IMR-90 (cell line): ENCODE measurements around the gene ANGPT4. TPM values are rescaled to one million over a fixed set of nuclear protein-coding genes. Genes with fewer than 3 reads are reported as not detected.

Experiments
- ATAC-seq: fragments of 200-7000 bp; cut with Tn5 transposase; 2 replicates; pipeline ENCODE4 v1.9.1; 2020; ENCODE audit warnings: low read depth, mild to moderate bottlenecking, moderate library complexity
- BruUV-seq: library from RNA; stranded (reverse); fragments of 400-500 nt; replicated peaks from 2 replicates; lab custom pipeline; 2021; lab: Mats Ljungman, UMichigan
- CTCF ChIA-PET: fragments of 300-600 bp; formaldehyde crosslinking; extraction: SDS; loops from one replicate; lab custom pipeline; 2021; ENCODE audit warnings: antibody characterized with exemption; lab: Yijun Ruan, JAX
- POLR2A ChIA-PET: fragments of 300-600 bp; sonication (Branson Sonifier 250); formaldehyde crosslinking; loops from one replicate; lab custom pipeline; 2022; ENCODE audit warnings: antibody characterized with exemption; ENCODE audit not compliant: unreplicated experiment; lab: Charles Lee
- DNase-seq: peaks from one replicate; pipeline ENCODE4 v3.0.0; 2013
- H2AFZ ChIP-seq: replicated peaks from 2 replicates; pipeline ENCODE3; 2013; ENCODE audit warnings: low read length, mild to moderate bottlenecking; ENCODE audit not compliant: poor library complexity
- H2AK5ac ChIP-seq: 2 replicates; pipeline ENCODE4 v1.6.1; 2013; ENCODE audit warnings: low read depth, low read length, inconsistent platforms
- H2AK9ac ChIP-seq: replicated peaks from 2 replicates; pipeline ENCODE3; 2013; ENCODE audit warnings: mild to moderate bottlenecking, low read depth, low read length, moderate library complexity; ENCODE audit not compliant: poor library complexity
- H2BK120ac ChIP-seq: 2 replicates; pipeline ENCODE4 v1.6.1; 2013; ENCODE audit warnings: low read depth, low read length, inconsistent platforms
- H2BK15ac ChIP-seq: 3 replicates; pipeline ENCODE4 v1.6.1; 2013; ENCODE audit warnings: low read depth, low read length, inconsistent platforms
- H2BK20ac ChIP-seq: 2 replicates; pipeline ENCODE4 v1.6.1; 2013; ENCODE audit warnings: low read depth, mild to moderate bottlenecking, inconsistent platforms, low read length, moderate library complexity
- H2BK5ac ChIP-seq: 2 replicates; pipeline ENCODE4 v1.6.1; 2013; ENCODE audit warnings: mild to moderate bottlenecking, low read depth, low read length, inconsistent platforms; ENCODE audit not compliant: poor library complexity, severe bottlenecking
- H3K14ac ChIP-seq: replicated peaks from 2 replicates; pipeline ENCODE4 v1.6.1; 2013; ENCODE audit warnings: low read depth, low read length, inconsistent platforms
- H3K18ac ChIP-seq: 2 replicates; pipeline ENCODE4 v1.6.1; 2013; ENCODE audit warnings: low read depth, low read length, control low read depth
- H3K23ac ChIP-seq: 2 replicates; pipeline ENCODE4 v1.6.1; 2013; ENCODE audit warnings: low read depth, low read length, inconsistent platforms
- H3K27ac ChIP-seq: 2 replicates; pipeline ENCODE4 v1.5.1; 2013; ENCODE audit warnings: mild to moderate bottlenecking, control low read depth, low read length; ENCODE audit not compliant: insufficient read depth
- H3K27me3 ChIP-seq: 2 replicates; pipeline ENCODE4 v1.6.1; 2013; ENCODE audit warnings: low read length; ENCODE audit not compliant: control insufficient read depth, insufficient read depth
- H3K36me3 ChIP-seq: 2 replicates; pipeline ENCODE4 v1.6.1; 2013; ENCODE audit warnings: low read length, mixed read lengths; ENCODE audit not compliant: control insufficient read depth, insufficient read depth
- H3K4ac ChIP-seq: 2 replicates; pipeline ENCODE4 v1.6.1; 2013; ENCODE audit warnings: low read depth, low read length, inconsistent platforms
- H3K4me1 ChIP-seq: 2 replicates; pipeline ENCODE4 v1.6.1; 2013; ENCODE audit warnings: low read length, mixed read lengths; ENCODE audit not compliant: control insufficient read depth, insufficient read depth
- H3K4me2 ChIP-seq: 2 replicates; pipeline ENCODE4 v1.6.1; 2013; ENCODE audit warnings: low read depth, mild to moderate bottlenecking, control low read depth, low read length, moderate library complexity
- H3K4me3 ChIP-seq: 2 replicates; pipeline ENCODE4 v1.5.1; 2013; ENCODE audit warnings: low read depth, mild to moderate bottlenecking, control low read depth, low read length, moderate library complexity; ENCODE audit not compliant: insufficient read depth
- H3K56ac ChIP-seq: 2 replicates; pipeline ENCODE4 v1.6.1; 2013; ENCODE audit warnings: low read length, inconsistent platforms; ENCODE audit not compliant: insufficient read depth; ENCODE audit errors: extremely low read depth
- H3K79me1 ChIP-seq, 2 experiments: 2 replicates each; pipeline ENCODE4 v1.6.1; 2013; ENCODE audit warnings: low read length in 2 of 2, inconsistent platforms in 1 of 2, low read depth in 1 of 2
- H3K9ac ChIP-seq: 2 replicates; pipeline ENCODE4 v1.6.1; 2013; ENCODE audit warnings: low read depth, low read length, control low read depth
- H3K9me1 ChIP-seq: 2 replicates; pipeline ENCODE4 v1.6.1; 2013; ENCODE audit warnings: low read length, inconsistent platforms; ENCODE audit not compliant: insufficient read depth
- H3K9me3 ChIP-seq: 2 replicates; pipeline ENCODE4 v1.6.1; 2013; ENCODE audit warnings: low read length; ENCODE audit not compliant: control insufficient read depth, insufficient read depth
- H4K20me1 ChIP-seq: 2 replicates; pipeline ENCODE4 v1.6.1; 2013; ENCODE audit warnings: low read length, inconsistent platforms; ENCODE audit not compliant: insufficient read depth
- H4K5ac ChIP-seq: 2 replicates; pipeline ENCODE4 v1.6.1; 2013; ENCODE audit warnings: mild to moderate bottlenecking, low read depth, low read length, control low read depth
- H4K8ac ChIP-seq, 2 experiments: 2 replicates each; pipeline ENCODE4 v1.6.1; 2013; ENCODE audit warnings: low read depth in 2 of 2, low read length in 2 of 2, control low read depth in 1 of 2, inconsistent platforms in 1 of 2
- H4K91ac ChIP-seq: 2 replicates; pipeline ENCODE4 v1.6.1; 2013; ENCODE audit warnings: low read depth, low read length, inconsistent platforms; ENCODE audit not compliant: insufficient read depth
- BHLHE40 ChIP-seq: fragments of 150-350 bp; IDR thresholded peaks from 2 replicates; pipeline ENCODE4 v1.6.1; 2016; ENCODE audit warnings: mild to moderate bottlenecking, low read depth, low read length
- CEBPB ChIP-seq: IDR thresholded peaks from 2 replicates; pipeline ENCODE4 v1.6.1; 2012; ENCODE audit warnings: low read depth, low read length, improper control_type of control experiment
- FOS ChIP-seq: fragments of 150-350 bp; IDR thresholded peaks from 2 replicates; pipeline ENCODE4 v1.6.1; 2016; ENCODE audit warnings: low read depth, low read length
- MAZ ChIP-seq: IDR thresholded peaks from 2 replicates; pipeline ENCODE4 v1.6.1; 2012; ENCODE audit warnings: low read depth, mild to moderate bottlenecking, low read length, improper control_type of control experiment, moderate library complexity, borderline replicate concordance
- MXI1 ChIP-seq: IDR thresholded peaks from 2 replicates; pipeline ENCODE4 v1.6.1; 2012; ENCODE audit warnings: low read depth, mild to moderate bottlenecking, low read length, moderate library complexity, borderline replicate concordance
- NFE2L2 ChIP-seq: fragments of 150-350 bp; IDR thresholded peaks from 2 replicates; pipeline ENCODE4 v1.6.1; 2016; ENCODE audit warnings: low read depth, mild to moderate bottlenecking, low read length
- USF2 ChIP-seq: fragments of 150-350 bp; IDR thresholded peaks from 2 replicates; pipeline ENCODE4 v1.6.1; 2017; ENCODE audit warnings: mild to moderate bottlenecking, antibody characterized with exemption, low read length, low read depth
- WGBS, 2 experiments: methylation state at CpG; one replicate each; pipeline versions ENCODE4 v1.1.5 to v1.1.7; 2013; ENCODE audit warnings: missing lambda C conversion rate in 2 of 2; ENCODE audit not compliant: insufficient read length in 1 of 2; ENCODE audit errors: extremely low coverage in 2 of 2; 5-methylcytosine and 5-hydroxymethylcytosine counted together
- dilution Hi-C: fragments of 300-500 bp; cut with HindIII; formaldehyde crosslinking; loops from one replicate; pipeline ENCODE4 v1.14.3; 2018; ENCODE audit warnings: low sequenced_read_pairs; ENCODE audit not compliant: unreplicated experiment
- in situ Hi-C: fragments of 300-500 bp; cut with MboI; formaldehyde crosslinking; loops from 3 replicates; pipeline ENCODE4 v1.14.3; 2019; ENCODE audit warnings: low sequenced_read_pairs, inconsistent platforms, mixed read lengths
- intact Hi-C: fragments of 100-400 bp; cut with micrococcal nuclease; formaldehyde crosslinking; loops from 2 replicates; pipeline ENCODE4 v1.10.0; 2022
- polyA plus RNA-seq, 3 experiments: library from polyadenylated mRNA; depleted of rRNA; stranded (reverse); fragments of >200 nt; gene quantifications; 2 replicates each; pipeline ENCODE4 v1.2.3, GENCODE V29; 2012; ENCODE audit warnings: low replicate concordance in 1 of 3
- total RNA-seq: library from RNA; depleted of rRNA; stranded (reverse); fragments of >200 nt; gene quantifications from 2 replicates; pipeline ENCODE4 v1.2.3, GENCODE V29; 2012
- TF ChIP-seq, protein P1 (sequence below): conservative IDR thresholded peaks from 2 replicates; pipeline ENCODE4 v1.5.1; 2012; ENCODE audit warnings: mild to moderate bottlenecking, low read depth, low read length, improper control_type of control experiment

ANGPT4 gene
- total and polyA plus RNA-seq, 2 of the 4 experiments (the other 2 are of a cell fraction): not detected

DNA sequence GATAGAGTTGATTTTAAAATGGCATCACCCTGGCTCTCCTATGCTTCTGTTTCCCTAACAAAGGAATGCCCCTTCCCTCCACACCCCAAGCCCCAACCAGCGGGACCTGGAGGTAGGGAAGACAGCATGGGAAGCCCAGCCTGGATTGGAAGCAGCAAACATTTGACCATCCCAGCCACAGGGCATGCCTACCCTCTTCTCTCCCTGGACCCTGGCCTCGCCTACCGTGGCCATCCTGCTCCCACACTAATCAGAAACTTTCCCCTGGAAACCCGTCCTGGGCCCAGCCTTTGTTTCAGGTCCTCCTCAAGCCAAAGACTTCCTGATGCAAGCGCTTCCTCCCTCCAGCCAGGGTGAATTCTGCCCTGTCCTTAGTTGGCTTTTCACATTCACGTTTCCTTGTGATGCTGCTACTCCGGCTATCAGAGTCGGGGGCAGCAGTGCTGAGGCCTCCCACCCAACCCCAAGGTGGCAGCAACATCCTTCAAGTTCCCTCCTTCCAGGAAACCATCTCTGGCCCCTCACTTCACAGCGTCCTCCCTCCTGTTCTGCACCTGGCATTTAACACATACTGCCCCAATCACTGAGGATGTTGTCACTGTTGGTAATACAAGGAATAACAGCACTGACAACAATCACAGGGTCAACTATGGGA lies 18.2 kb upstream of the ANGPT4 start:
- H3K56ac ChIP-seq: no peak overlapping the region
- no peaks in the 10 kb centered on the region for H3K27me3 ChIP-seq
- dilution Hi-C loops (no loop called here), intact Hi-C loops (no loop called here), in situ Hi-C loops (no loop called here)
- H2AK9ac ChIP-seq: no peak overlapping the region
- H2BK5ac ChIP-seq: no peak overlapping the region
- H3K18ac ChIP-seq: no peak overlapping the region
- BruUV-seq: no TSS peak
- DNase-seq: no peak
- H4K91ac ChIP-seq: no peak overlapping the region
- H3K4me3 ChIP-seq: no peak overlapping the region
- no peak for ATAC-seq
- H3K23ac ChIP-seq: no peak overlapping the region
- H2AK5ac ChIP-seq: no peak overlapping the region
- H2BK120ac ChIP-seq: no peak overlapping the region
- H3K4me2 ChIP-seq: no peak overlapping the region
- no peak overlapping the region for H2AFZ ChIP-seq
- ChIA-PET CTCF (interaction anchor here (0.6 to 2.1 kb wide), 2 partner anchors 23 to 1333 kb away, joined by 3 to 6 read pairs; no protein-coding TSS in a partner anchor), POLR2A (no interaction called here)
- H3K14ac ChIP-seq: no peak overlapping the region
- WGBS, 2 experiments: 45% methylated on average over 4 of the region's 9 CpGs; no CpG with 5 or more reads in 1 of the 2 experiments
- H4K8ac ChIP-seq: no peak overlapping the region
- no peaks in the 10 kb centered on the region for H3K36me3 ChIP-seq
- H3K4me1 ChIP-seq: no peaks in the 10 kb centered on the region
- no peak overlapping the region for H2BK15ac ChIP-seq
- no peaks in the 10 kb centered on the region for H3K9me1 ChIP-seq
- H4K5ac ChIP-seq: no peak overlapping the region
- no peak overlapping the region for H3K9ac ChIP-seq
- no peak overlapping the region for H3K4ac ChIP-seq
- H3K9me3 ChIP-seq: peaks cover 3% of the 10 kb centered on the region; the same call in 1 of the 2 replicates
- no peaks in the 10 kb centered on the region for H4K20me1 ChIP-seq
- no peak overlapping the region for H2BK20ac ChIP-seq
- no peak overlapping the region for H3K27ac ChIP-seq
- TF ChIP-seq MAZ (no peak), MXI1 (no peak), BHLHE40 (no peak), CEBPB (no peak), NFE2L2 (no peak), FOS (no peak), USF2 (no peak)
- TF ChIP-seq, protein P1, sequence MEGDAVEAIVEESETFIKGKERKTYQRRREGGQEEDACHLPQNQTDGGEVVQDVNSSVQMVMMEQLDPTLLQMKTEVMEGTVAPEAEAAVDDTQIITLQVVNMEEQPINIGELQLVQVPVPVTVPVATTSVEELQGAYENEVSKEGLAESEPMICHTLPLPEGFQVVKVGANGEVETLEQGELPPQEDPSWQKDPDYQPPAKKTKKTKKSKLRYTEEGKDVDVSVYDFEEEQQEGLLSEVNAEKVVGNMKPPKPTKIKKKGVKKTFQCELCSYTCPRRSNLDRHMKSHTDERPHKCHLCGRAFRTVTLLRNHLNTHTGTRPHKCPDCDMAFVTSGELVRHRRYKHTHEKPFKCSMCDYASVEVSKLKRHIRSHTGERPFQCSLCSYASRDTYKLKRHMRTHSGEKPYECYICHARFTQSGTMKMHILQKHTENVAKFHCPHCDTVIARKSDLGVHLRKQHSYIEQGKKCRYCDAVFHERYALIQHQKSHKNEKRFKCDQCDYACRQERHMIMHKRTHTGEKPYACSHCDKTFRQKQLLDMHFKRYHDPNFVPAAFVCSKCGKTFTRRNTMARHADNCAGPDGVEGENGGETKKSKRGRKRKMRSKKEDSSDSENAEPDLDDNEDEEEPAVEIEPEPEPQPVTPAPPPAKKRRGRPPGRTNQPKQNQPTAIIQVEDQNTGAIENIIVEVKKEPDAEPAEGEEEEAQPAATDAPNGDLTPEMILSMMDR: no peak
- no peaks in the 10 kb centered on the region for H3K79me1 ChIP-seq
